H1 (cell line): ENCODE results near the gene NUP133. TPM values are rescaled to one million over a fixed set of nuclear protein-coding genes. Genes with fewer than 3 reads are reported as not detected.

Source experiments
- HDAC2 ChIP-seq, 2 experiments: fragments of 300-600 bp in 1 of 2; sonication (generic) in 1 of 2; IDR thresholded peaks; 2 replicates each; pipeline ENCODE4 v1.6.1; 2011 to 2012; ENCODE audit warnings: low read depth in 2 of 2, low read length in 2 of 2, mild to moderate bottlenecking in 2 of 2, moderate library complexity in 2 of 2, borderline replicate concordance in 1 of 2, inconsistent platforms in 1 of 2
- MAX ChIP-seq: IDR thresholded peaks from 2 replicates; pipeline ENCODE4 v1.6.1; 2012; ENCODE audit warnings: inconsistent platforms
- NANOG ChIP-seq: IDR thresholded peaks from 2 replicates; pipeline ENCODE4 v1.6.1; 2011; ENCODE audit warnings: low read length, low read depth, mild to moderate bottlenecking, inconsistent platforms; ENCODE audit not compliant: insufficient read depth, poor library complexity, severe bottlenecking
- PHF8 ChIP-seq: fragments of 200-600 bp; sonication (generic); conservative IDR thresholded peaks from 2 replicates; pipeline ENCODE4 v1.7.1; 2012; ENCODE audit warnings: low read depth, mild to moderate bottlenecking, inconsistent platforms, low read length, moderate library complexity
- SIN3A ChIP-seq, 2 experiments: IDR thresholded peaks in 1 of 2; conservative IDR thresholded peaks in 1 of 2; 2 replicates each; pipeline ENCODE4 v1.6.1; 2011 to 2012; ENCODE audit warnings: low read length in 2 of 2, improper control_type of control experiment in 1 of 2, low read depth in 1 of 2, mild to moderate bottlenecking in 1 of 2
- polyA plus RNA-seq, 7 experiments: library from polyadenylated mRNA; depleted of rRNA in 3 of 7; stranded (reverse) in 5 of 7; unstranded in 2 of 7; fragments of >200 nt in 5 of 7; fragments of 200-250 nt in 2 of 7; gene quantifications; 1 replicate in 5 of 7; 2 replicates in 1 of 7; 4 replicates in 1 of 7; pipeline versions ENCODE4 v1.2.1 to v1.2.3, GENCODE V29; 2011 to 2013; ENCODE audit warnings: missing spikeins in 2 of 7, mixed read lengths in 2 of 7
- total RNA-seq: library from RNA; stranded (reverse); fragmentation: NEBNext Ultra II Directional; extraction: Animal tissue kit (Norgen Biotek cat#: 25700); gene quantifications from 2 replicates; pipeline ENCODE4 v1.2.1, GENCODE V29; 2021

NUP133 gene
- total and polyA plus RNA-seq, 2 of the 8 experiments (the other 6 are each of a cell fraction or from before 2014, with no cell fraction given): 20.6 to 72.1 TPM

- TF ChIP-seq MAX: peak; percentile 13; the same call in 1 of the 2 replicates
- TF ChIP-seq PHF8: no peak
- TF ChIP-seq HDAC2 (IDR thresholded peaks at IDR 0.05; ENCODE audit: borderline replicate concordance in 1 of 2, low read depth in 2 of 2, low read length in 2 of 2): 0 out of 4 replicates have a peak, but pooled peaks have one; percentile 51 to 63
- peak; percentile 84 to 92; a peak in 3 of 4 replicates for TF ChIP-seq SIN3A (conservative IDR thresholded peaks at IDR 0.05 in 1 of 2, IDR thresholded peaks at IDR 0.05 in 1 of 2; ENCODE audit: low read depth in 1 of 2, low read length in 2 of 2)
- TF ChIP-seq NANOG: no peak
- TF ChIP-seq, all 59 proteins: peak for 12
Measured at GRCh38 chr1:229430761-229431283, 77.3 kb downstream of the NUP133 start (continued).
